Ascending aorta (tissue), 2 donors: ENCODE measurements around the gene SH3PXD2A. TPM values are rescaled to one million over a fixed set of nuclear protein-coding genes. Genes with fewer than 3 reads are reported as not detected.

ENCODE experiments used
- DNase-seq, 2 donors: peaks; one replicate each; pipeline ENCODE4 v3.0.0-alpha.2; 2019; ENCODE audit warnings: low spot score in 2 of 2
- H3K27ac ChIP-seq, 2 donors: fragments of 200-600 bp; sonication (generic); one replicate each; pipeline ENCODE4 v1.5.1; 2016 to 2017; ENCODE audit warnings: mild to moderate bottlenecking in 1 of 2
- H3K27me3 ChIP-seq: fragments of 200-600 bp; sonication (generic); one replicate; pipeline ENCODE4 v1.5.1; 2017
- H3K36me3 ChIP-seq, 2 donors: fragments of 200-600 bp; sonication (generic); one replicate each; pipeline ENCODE4 v1.5.1; 2016
- H3K4me1 ChIP-seq, 2 donors: fragments of 200-600 bp; sonication (generic); one replicate each; pipeline ENCODE4 v1.5.1; 2016 to 2017; ENCODE audit warnings: mild to moderate bottlenecking in 1 of 2
- H3K4me3 ChIP-seq, 2 donors: fragments of 200-600 bp; sonication (generic); one replicate each; pipeline ENCODE4 v1.5.1; 2016 to 2017; ENCODE audit warnings: mild to moderate bottlenecking in 1 of 2
- H3K9me3 ChIP-seq, 2 donors: fragments of 200-600 bp; sonication (generic); one replicate each; pipeline ENCODE4 v1.5.1; 2016
- intact Hi-C: fragments of 100-400 bp; cut with DNase I; formaldehyde crosslinking; loops from one replicate; pipeline ENCODE4 v1.15.1; 2023
- total RNA-seq: library from RNA; depleted of rRNA; stranded (reverse); fragments of >200 nt; gene quantifications from one replicate; pipeline ENCODE4 v1.1.0, GENCODE V29; 2016
- TF ChIP-seq, protein P1 (sequence below), 3 experiments: fragments of 200-600 bp in 2 of 3; fragments of 450-650 bp in 1 of 3; sonication (generic) in 2 of 3; IDR thresholded peaks; one replicate each; pipeline ENCODE4 v1.5.1; 2016 to 2019; ENCODE audit warnings: antibody characterized with exemption in 3 of 3, mild to moderate bottlenecking in 1 of 3, moderate library complexity in 1 of 3

The SH3PXD2A gene
- total RNA-seq, 1 donor from 2014 or later = 50.0 TPM

DNA sequence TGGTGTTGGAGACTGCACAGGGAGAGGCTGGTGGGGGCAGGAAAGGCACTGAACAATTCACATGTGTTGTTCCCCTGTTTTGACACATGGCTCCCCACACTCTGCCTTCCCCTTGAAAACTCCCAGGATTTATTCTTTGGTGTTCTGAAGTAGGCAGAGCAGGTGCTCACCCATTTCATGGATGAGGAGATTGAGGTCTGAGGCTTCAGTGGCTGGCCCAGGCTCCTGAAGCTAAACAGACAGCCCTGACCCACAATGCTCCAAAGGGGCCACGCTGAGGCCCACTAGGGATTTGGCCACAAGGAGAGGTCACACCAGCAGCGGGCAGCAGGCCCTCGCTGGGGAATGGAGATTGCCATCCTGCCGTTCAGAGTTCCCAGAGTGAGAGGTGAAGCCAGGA, 157.6 kb downstream of the SH3PXD2A start:
- TF ChIP-seq, protein P1, sequence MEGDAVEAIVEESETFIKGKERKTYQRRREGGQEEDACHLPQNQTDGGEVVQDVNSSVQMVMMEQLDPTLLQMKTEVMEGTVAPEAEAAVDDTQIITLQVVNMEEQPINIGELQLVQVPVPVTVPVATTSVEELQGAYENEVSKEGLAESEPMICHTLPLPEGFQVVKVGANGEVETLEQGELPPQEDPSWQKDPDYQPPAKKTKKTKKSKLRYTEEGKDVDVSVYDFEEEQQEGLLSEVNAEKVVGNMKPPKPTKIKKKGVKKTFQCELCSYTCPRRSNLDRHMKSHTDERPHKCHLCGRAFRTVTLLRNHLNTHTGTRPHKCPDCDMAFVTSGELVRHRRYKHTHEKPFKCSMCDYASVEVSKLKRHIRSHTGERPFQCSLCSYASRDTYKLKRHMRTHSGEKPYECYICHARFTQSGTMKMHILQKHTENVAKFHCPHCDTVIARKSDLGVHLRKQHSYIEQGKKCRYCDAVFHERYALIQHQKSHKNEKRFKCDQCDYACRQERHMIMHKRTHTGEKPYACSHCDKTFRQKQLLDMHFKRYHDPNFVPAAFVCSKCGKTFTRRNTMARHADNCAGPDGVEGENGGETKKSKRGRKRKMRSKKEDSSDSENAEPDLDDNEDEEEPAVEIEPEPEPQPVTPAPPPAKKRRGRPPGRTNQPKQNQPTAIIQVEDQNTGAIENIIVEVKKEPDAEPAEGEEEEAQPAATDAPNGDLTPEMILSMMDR (IDR thresholded peaks at IDR 0.05) = no peak
- DNase-seq = no peak
- Histone ChIP-seq H3K27me3 (no peaks in the 10 kb centered on the region), H3K9me3 (no peaks in the 10 kb centered on the region), H3K4me1 (peaks cover 16 to 39% of the 10 kb centered on the region in 2 donors), H3K27ac (peak overlapping the region in 1 of 2 donors; percentile 72), H3K36me3 (no peaks in the 10 kb centered on the region), H3K4me3 (no peak overlapping the region)
- intact Hi-C loops = loop anchor here (10.0 kb wide), 1 partner anchor 427 kb away; the partner anchor contains the start of gene SFR1

DNA sequence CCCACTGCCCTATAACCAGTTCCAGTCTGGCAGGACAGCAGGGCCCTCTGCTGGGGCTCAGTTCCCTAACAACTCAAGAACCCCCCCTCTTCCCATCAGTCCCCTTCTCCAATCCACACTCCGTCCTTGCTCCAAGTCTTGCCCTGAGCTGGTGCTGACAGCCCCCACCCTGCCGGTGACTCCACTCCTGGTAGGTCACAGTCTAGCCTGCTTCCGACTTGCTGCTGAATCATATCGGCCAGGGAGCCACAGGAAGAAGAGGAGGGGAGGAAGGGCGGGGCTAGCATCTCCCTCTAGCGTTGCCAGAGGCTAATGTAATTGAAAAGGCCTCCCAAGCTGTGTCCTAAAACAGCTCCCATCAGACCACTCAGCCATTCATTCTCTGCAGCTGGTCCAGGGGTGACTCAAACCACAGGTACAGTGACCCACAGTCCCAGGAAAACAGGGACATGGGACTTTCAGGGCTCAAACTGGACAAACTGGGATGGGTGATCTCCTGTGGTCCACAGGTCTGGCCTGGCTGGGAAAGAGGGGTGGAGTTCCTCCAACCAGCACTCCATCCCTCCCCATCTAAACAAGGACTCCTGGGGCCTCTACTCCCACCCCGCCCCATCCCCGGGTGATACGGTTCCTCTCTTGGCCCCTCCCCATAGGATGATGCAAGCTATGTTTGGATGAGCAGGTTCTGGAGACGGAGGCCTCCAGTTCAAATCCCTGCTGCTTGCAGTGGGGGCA, 158.8 kb downstream of the SH3PXD2A start:
- DNase-seq = peak; percentile 41 to 93
- intact Hi-C loops = loop anchor here (10.0 kb wide), 1 partner anchor 428 kb away; the partner anchor contains the start of gene SFR1
- no peak overlapping the region for H3K4me3 ChIP-seq
- TF ChIP-seq, protein P1 (IDR thresholded peaks at IDR 0.05) = peak in 2 of 3 experiments; percentile 23 to 29
- H3K4me1 ChIP-seq = peaks cover 19 to 42% of the 10 kb centered on the region in 2 donors
- H3K27me3 ChIP-seq = no peaks in the 10 kb centered on the region
- peak overlapping the region; percentile 76 to 88 for H3K27ac ChIP-seq
- no peaks in the 10 kb centered on the region for H3K9me3 ChIP-seq
- no peaks in the 10 kb centered on the region for H3K36me3 ChIP-seq

- no peaks in the 10 kb centered on the region for H3K36me3 ChIP-seq
- peak overlapping the region; percentile 76 to 88 for H3K27ac ChIP-seq
- H3K4me3 ChIP-seq = no peak overlapping the region
- intact Hi-C loops = loop anchor here (10.0 kb wide), 1 partner anchor 429 kb away; the partner anchor contains the start of gene SFR1
- H3K9me3 ChIP-seq = no peaks in the 10 kb centered on the region
- H3K27me3 ChIP-seq = no peaks in the 10 kb centered on the region
- peaks cover 19 to 42% of the 10 kb centered on the region in 2 donors for H3K4me1 ChIP-seq
- TF ChIP-seq, protein P1 (IDR thresholded peaks at IDR 0.05) = no peak
- no peak for DNase-seq
Observed at GRCh38 chr10:103696094-103696410, 159.3 kb downstream of the SH3PXD2A start.

DNA sequence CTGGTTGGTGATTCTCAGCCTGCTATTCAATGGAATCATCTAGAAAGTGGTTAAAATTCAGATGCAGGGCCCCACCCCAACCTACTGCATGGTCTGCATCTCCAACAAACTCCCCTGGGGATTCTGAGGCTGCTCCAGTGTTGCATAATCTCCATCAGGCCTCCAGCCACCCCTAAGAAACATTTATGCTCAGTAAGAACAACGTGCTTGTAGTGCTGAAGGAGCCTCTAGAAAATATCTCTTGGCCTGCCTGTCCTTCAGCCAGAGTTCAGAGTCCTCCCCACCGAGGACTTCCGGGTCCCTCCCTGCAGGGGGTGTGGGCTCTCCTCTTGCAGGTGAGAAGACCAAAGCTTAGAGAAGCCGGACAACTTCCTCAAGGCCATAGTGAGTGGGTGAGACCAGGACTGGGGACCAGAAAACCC, 159.8 kb downstream of the SH3PXD2A start:
- no peak overlapping the region for H3K4me3 ChIP-seq
- H3K9me3 ChIP-seq = no peaks in the 10 kb centered on the region
- TF ChIP-seq, protein P1 (IDR thresholded peaks at IDR 0.05) = no peak
- intact Hi-C loops = loop anchor here (10.0 kb wide), 1 partner anchor 429 kb away; the partner anchor contains the start of gene SFR1
- H3K36me3 ChIP-seq = no peaks in the 10 kb centered on the region
- no peak for DNase-seq
- peaks cover 19 to 42% of the 10 kb centered on the region in 2 donors for H3K4me1 ChIP-seq
- H3K27me3 ChIP-seq = no peaks in the 10 kb centered on the region
- H3K27ac ChIP-seq = peak overlapping the region; percentile 76 to 88

DNA sequence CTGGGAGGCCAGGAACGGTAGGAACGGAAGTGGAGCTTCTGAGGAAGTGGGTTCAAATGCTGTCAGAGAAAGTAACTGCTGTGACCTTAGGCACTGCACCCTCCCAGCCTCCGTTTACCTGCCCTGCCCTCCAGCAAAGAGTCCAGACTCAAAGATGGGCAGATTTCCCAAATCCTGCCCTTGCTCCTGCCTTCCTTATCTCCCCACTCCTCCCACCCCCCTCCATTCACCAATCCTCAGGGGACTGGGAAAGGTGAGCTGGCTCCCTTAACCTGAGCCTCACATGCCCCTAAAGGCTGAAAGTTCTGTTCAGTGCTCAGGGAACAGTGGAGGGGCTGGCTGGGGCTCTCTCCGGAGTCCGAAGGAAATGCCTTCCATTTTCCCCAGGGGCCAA, 161.6 kb downstream of the SH3PXD2A start:
- peaks cover 19 to 42% of the 10 kb centered on the region in 2 donors for H3K4me1 ChIP-seq
- no peaks in the 10 kb centered on the region for H3K36me3 ChIP-seq
- no peaks in the 10 kb centered on the region for H3K27me3 ChIP-seq

More for the DNA sequence above, 161.6 kb downstream of the SH3PXD2A start:
- H3K27ac ChIP-seq = no peak overlapping the region
- peak overlapping the region in 1 of 2 donors; percentile 66 for H3K4me3 ChIP-seq
- H3K9me3 ChIP-seq = no peaks in the 10 kb centered on the region
- DNase-seq = no peak
- TF ChIP-seq, protein P1 (IDR thresholded peaks at IDR 0.05) = no peak
- intact Hi-C loops = loop anchor here (10.0 kb wide), 1 partner anchor 431 kb away; the partner anchor contains the start of gene SFR1
